ENCODE measurements around the gene SV2B. TPM values are rescaled to one million over a fixed set of nuclear protein-coding genes. Genes with fewer than 3 reads are reported as not detected.
A peak's percentile ranks its signal among the peaks of the same experiment; 100 is the strongest.

Gene SV2B
- total RNA-seq, 2 donors from 2014 or later, result 6.5 to 8.8 TPM

- no peaks in the 10 kb centered on the region for H3K36me3 Mint-ChIP-seq (ENCODE audit: low read depth)
- H3K27ac Mint-ChIP-seq, result no peak overlapping the region
- peaks cover 21% of the 10 kb centered on the region for H3K4me1 Mint-ChIP-seq
- peaks cover 12% of the 10 kb centered on the region for H3K4me1 ChIP-seq (ENCODE audit: control insufficient read depth, insufficient read depth, low read length)
- no peak overlapping the region for H3K4me3 Mint-ChIP-seq
- TF ChIP-seq CTCF (conservative IDR thresholded peaks at IDR 0.05), result no peak
- 92 to 98% methylated on average over 6 to 10 of the region's 10 CpGs for WGBS, 2 experiments (ENCODE audit: insufficient coverage in 1 of 2, insufficient read length in 1 of 2)
- no peak for DNase-seq
- peaks cover 4% of the 10 kb centered on the region for H3K27me3 ChIP-seq (ENCODE audit: control insufficient read depth, insufficient read depth, low read length, poor library complexity, severe bottlenecking)
- H3K9me3 Mint-ChIP-seq, result peaks cover 4% of the 10 kb centered on the region
- H3K36me3 ChIP-seq (ENCODE audit: control insufficient read depth, insufficient read depth, low read length), result no peaks in the 10 kb centered on the region
- no peak overlapping the region for H3K4me3 ChIP-seq (ENCODE audit: low read length)
- H3K27me3 Mint-ChIP-seq (ENCODE audit: insufficient read depth), result no peaks in the 10 kb centered on the region
- peaks cover 10% of the 10 kb centered on the region for H3K9me3 ChIP-seq (ENCODE audit: control insufficient read depth, low read length)
- no peak overlapping the region for H3K9ac ChIP-seq (ENCODE audit: extremely low read depth, low read length, poor library complexity, severe bottlenecking)
- no peak overlapping the region for H3K27ac ChIP-seq (ENCODE audit: low read depth, low read length)
Observed at GRCh38 chr15:91135201-91136130, 35.4 kb downstream of the SV2B start.

GRCh38 chr15:91136386-91136923 is 36.4 kb downstream of the SV2B start:
- Mint-ChIP-seq H3K4me1 (peaks cover 31% of the 10 kb centered on the region), H3K4me3 (no peak overlapping the region), H3K9me3 (peaks cover 4% of the 10 kb centered on the region), H3K36me3 (ENCODE audit: low read depth) (no peaks in the 10 kb centered on the region), H3K27me3 (ENCODE audit: insufficient read depth) (no peaks in the 10 kb centered on the region), H3K27ac (no peak overlapping the region)
- no peak for TF ChIP-seq CTCF (conservative IDR thresholded peaks at IDR 0.05)
- 87 to 95% methylated on average over 5 to 9 of the region's 9 CpGs for WGBS, 2 experiments (ENCODE audit: insufficient coverage in 1 of 2, insufficient read length in 1 of 2)
- DNase-seq, result no peak
- H3K36me3 ChIP-seq (ENCODE audit: control insufficient read depth, insufficient read depth, low read length), result no peaks in the 10 kb centered on the region
- peaks cover 20% of the 10 kb centered on the region for H3K4me1 ChIP-seq (ENCODE audit: control insufficient read depth, insufficient read depth, low read length)
- H3K4me3 ChIP-seq (ENCODE audit: low read length), result no peak overlapping the region
- no peak overlapping the region for H3K9ac ChIP-seq (ENCODE audit: extremely low read depth, low read length, poor library complexity, severe bottlenecking)
- H3K9me3 ChIP-seq (ENCODE audit: control insufficient read depth, low read length), result peaks cover 10% of the 10 kb centered on the region
- peaks cover under 1% of the 10 kb centered on the region for H3K27me3 ChIP-seq (ENCODE audit: control insufficient read depth, insufficient read depth, low read length, poor library complexity, severe bottlenecking)
- no peak overlapping the region for H3K27ac ChIP-seq (ENCODE audit: low read depth, low read length)

DNA sequence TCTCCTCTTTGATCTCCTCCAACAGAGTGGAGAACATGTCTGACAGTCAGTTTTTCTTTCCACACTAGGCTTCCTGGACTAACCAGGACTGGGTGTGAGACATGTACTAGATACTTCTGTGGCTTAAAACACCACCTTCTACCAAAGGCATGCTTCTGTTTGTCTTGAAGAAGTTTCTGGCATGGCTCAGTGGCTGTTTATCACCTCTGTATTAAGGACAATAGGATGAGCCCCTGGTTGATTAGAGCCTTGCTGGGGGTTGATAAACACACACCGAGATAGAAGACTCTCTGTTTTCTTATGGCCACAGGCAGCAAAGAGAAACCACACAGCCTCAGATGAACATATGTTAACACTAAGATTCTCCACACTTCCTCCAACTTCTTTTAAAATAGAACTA is 40.5 kb downstream of the SV2B start:
- peaks cover 21% of the 10 kb centered on the region for H3K27me3 Mint-ChIP-seq (ENCODE audit: insufficient read depth)
- Histone ChIP-seq H3K4me3 (ENCODE audit: low read length) (no peak overlapping the region), H3K27ac (ENCODE audit: low read depth, low read length) (no peak overlapping the region), H3K27me3 (ENCODE audit: control insufficient read depth, insufficient read depth, low read length, poor library complexity, severe bottlenecking) (peaks cover 25% of the 10 kb centered on the region), H3K4me1 (ENCODE audit: control insufficient read depth, insufficient read depth, low read length) (peaks cover 20% of the 10 kb centered on the region), H3K36me3 (ENCODE audit: control insufficient read depth, insufficient read depth, low read length) (no peaks in the 10 kb centered on the region), H3K9me3 (ENCODE audit: control insufficient read depth, low read length) (peaks cover 10% of the 10 kb centered on the region), H3K9ac (ENCODE audit: extremely low read depth, low read length, poor library complexity, severe bottlenecking) (no peak overlapping the region)
- peak overlapping the region; percentile 61 for H3K27ac Mint-ChIP-seq
- H3K4me3 Mint-ChIP-seq, result no peak overlapping the region
- H3K36me3 Mint-ChIP-seq (ENCODE audit: low read depth), result no peaks in the 10 kb centered on the region
- 22 to 50% methylated on average over 1 of the region's 1 CpG for WGBS, 2 experiments (ENCODE audit: insufficient coverage in 1 of 2, insufficient read length in 1 of 2)
- peaks cover 46% of the 10 kb centered on the region for H3K4me1 Mint-ChIP-seq
- peak; percentile 54 for DNase-seq
- peaks cover 4% of the 10 kb centered on the region for H3K9me3 Mint-ChIP-seq
- no peak for TF ChIP-seq CTCF (conservative IDR thresholded peaks at IDR 0.05)
